C4-2B (cell line): ENCODE results near the gene UNK.
"Not testable (repeated sequence)": the region's sequence is repeated elsewhere in the genome, so short reads cannot be mapped to it uniquely, and the experiment has no call there.

Source experiments
- CTCF ChIP-seq: fragments of 450-650 bp; conservative IDR thresholded peaks from 2 replicates; pipeline ENCODE4 v1.5.1; 2017; ENCODE audit warnings: mild to moderate bottlenecking
- ZFX ChIP-seq: fragments of 450-650 bp; IDR thresholded peaks from 2 replicates; pipeline ENCODE4 v1.6.1; 2017

- TF ChIP-seq CTCF, ZFX: not testable (repeated sequence)
These were observed 80.3 kb downstream of the UNK start for GRCh38 chr17:75864887-75865286.
